Glomerular visceral epithelial cell (primary cell): ENCODE measurements around the gene PHAF1.

Experiments used
- DNase-seq: peaks from one replicate; pipeline ENCODE4 v3.0.0-alpha.2; 2016; ENCODE audit errors: extremely low spot score

Gene PHAF1

DNA sequence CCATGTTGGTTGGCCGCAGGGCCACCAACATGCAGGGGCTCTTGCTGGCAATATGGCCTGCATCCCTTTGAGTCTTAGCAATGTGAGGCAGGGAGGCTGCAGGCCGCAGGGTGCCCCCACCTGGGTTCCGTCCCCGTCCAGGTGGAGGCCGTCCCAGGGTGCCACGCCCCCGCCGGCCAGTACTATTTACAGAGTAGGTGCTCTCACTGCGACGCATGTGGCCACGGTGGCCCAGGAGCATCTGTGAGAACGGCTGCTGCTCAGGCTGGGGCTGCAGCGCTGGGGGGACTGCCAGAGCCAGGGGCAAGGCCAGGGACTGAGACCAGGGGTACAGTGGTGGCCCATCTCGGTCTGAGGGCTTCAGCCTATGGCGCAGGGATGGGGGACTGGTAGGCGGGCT, 70.4 kb downstream of the PHAF1 start:
- DNase-seq: no peak

GRCh38 chr16:67181346-67181745, 71.6 kb downstream of the PHAF1 start:
- peak; percentile 24 for DNase-seq

GRCh38 chr16:67182288-67182687, 72.5 kb downstream of the PHAF1 start:
- DNase-seq: no peak

GRCh38 chr16:67183284-67183626, 73.5 kb downstream of the PHAF1 start:
- no peak for DNase-seq

GRCh38 chr16:67183627-67184452, 74.1 kb downstream of the PHAF1 start, which contains the start of gene MATCAP1:
Gene MATCAP1, minus strand, starts transcription at chr16:67183963. Its CDS starts 3,353 bp downstream, at chr16:67180610.
- peak; percentile 95 for DNase-seq

- DNase-seq: no peak
Observed at GRCh38 chr16:67184453-67184994, 74.8 kb downstream of the PHAF1 start.

GRCh38 chr16:67184995-67185650, 75.4 kb downstream of the PHAF1 start:
- DNase-seq: peak; percentile 88

DNA sequence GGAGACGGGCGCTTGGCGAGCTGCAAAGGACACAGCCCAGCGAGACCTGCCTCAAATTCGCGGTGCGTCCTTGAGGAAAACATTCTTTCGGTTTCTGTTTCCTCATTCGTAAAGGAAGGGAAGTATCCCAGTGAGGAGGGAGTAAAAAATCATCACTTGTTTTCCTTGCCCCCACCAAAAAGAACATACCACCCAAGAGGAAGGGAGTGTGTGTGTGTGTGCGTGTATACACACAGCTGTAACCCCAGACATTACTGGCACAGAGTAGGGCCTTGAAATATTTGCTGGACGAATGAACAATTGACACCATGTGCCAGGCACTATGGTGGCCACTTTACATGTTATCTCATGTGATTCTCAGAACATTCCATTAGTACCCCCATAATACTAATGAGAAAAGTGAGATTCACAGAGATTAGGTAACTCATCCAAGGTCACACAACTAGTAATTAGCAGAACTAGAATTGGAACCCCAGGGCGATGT, 76.0 kb downstream of the PHAF1 start:
- DNase-seq: no peak

- peak; percentile 83 for DNase-seq
Observed at GRCh38 chr16:67186550-67186950, 76.8 kb downstream of the PHAF1 start.

- no peak for DNase-seq
Observed at GRCh38 chr16:67187175-67187890, 77.6 kb downstream of the PHAF1 start.

- DNase-seq: no peak
Observed at GRCh38 chr16:67188323-67188722, 78.6 kb downstream of the PHAF1 start.

DNA sequence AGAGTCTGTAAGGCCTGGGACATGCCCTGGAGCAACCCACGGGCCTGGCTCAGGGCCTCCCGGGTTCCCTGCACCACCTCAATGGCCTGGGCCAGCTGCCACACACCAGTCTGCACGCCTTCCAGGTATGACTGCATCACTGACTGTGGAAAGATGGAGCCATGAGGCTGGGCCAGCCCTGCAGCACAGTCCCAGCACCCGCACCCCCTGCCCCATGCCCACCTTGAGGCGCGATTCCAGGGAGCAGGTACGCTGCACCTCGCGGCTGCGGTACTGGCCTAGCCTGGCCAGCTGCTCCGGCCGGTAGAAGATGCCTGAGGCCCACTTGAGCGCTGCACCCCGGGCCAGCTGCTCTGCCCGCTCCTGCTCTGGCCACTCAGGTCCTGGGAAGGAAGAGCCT, 79.1 kb downstream of the PHAF1 start:
- DNase-seq: no peak

DNA sequence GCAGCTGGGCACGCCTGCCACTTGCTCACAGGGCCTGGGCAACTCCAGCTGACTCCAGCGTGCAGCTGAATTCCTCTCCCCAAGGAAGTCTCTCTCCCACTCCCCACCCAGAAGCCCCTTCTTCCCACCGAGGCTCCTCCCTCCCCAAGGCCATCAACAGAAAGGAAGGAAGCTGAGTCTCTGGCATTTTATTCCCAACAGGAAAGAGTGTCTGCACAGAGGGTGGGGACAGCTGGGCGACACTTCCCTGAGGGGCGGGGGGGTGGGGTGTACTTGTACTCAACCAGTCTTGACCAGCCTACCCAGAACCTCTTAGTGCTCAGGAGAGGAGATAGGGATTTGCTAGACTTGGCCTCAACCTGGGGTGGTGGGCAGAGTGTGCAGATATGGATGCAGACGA, 80.3 kb downstream of the PHAF1 start, which contains the start of gene EXOC3L1:
TSS of gene EXOC3L1 (minus strand) at position 96 of the 400 bp plus-strand sequence. CDS start 460 bp downstream, outside the sequence.
- no peak for DNase-seq

DNA sequence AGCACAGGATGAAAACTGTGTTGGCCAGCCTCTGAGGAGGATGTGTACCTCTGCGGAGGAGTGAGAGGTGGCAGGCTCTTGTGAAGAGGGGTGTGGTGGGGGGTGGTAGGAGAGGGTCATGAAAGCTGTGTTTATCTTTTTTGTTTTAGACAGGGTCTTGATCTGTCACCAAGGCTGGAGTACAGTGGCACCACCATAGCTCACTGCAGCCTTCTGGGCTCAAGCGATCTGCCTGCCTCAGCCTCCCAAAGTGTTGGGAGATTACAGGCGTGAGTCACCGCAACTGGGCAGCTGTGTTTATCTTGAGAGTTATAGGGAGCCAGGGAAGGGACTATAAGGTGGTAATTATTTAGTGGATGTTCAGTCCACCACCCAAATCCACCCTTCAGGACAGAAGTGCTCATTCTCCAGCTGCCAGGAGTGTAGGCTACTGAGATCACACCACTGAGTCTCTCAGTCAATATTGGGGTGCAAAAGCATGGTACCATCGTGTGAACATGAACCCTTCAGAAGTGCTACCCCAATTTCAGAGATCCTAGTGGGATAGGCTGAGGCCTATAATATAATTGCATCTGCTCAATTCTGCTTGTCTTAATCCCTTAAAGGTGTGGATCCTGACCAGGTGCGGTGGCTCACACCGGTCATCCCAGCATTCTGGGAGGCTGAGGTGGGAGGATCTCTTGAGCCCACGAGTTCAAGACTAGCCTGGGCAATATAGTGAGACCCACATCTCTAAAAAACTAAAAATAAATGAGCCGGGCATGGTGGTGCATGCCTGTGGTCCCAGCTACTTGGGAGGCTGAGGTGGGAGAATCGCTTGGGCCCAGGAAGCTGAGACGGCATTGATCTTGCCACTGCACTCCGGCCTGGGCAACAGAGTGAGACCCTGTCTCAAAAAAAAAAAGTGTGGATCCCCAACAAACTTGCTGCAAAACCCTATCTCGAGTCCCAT, 81.0 kb downstream of the PHAF1 start:
- DNase-seq: no peak

GRCh38 chr16:67191411-67191994, 81.8 kb downstream of the PHAF1 start:
- no peak for DNase-seq

DNA sequence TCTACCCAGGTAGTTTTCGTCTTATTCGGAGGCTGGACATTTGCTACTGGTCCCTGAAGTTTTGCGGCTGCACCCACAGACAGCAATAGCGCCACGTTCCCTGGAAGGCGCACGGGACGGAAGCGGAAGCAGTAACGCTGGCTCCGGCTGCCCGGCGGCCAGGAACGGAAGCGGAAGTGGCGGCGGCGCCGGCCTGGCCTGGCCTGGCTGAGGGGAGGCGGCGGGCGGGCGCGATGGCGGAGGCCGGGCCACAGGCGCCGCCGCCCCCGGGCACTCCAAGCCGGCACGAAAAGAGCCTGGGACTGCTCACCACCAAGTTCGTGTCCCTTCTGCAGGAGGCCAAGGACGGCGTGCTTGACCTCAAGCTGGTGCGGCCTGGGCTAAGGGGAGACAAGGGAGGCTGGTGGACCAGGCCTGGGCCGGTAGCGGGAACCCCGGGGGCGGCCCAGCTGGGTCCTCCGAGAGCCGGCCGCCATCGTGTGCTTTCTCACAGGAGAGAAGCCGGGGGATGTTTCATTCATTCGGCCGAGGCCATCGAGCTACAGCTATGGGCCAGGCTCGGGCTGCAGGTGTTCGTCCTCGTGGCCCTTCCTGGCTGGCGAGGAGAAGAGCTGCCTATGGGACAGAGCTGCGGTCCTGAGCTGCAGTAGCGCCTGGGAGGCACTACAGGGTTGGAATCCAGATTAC, 82.4 kb downstream of the PHAF1 start, which contains the start of gene E2F4:
TSS of gene E2F4 (plus strand) at position 161 of the 687 bp plus-strand sequence. CDS start at position 234, 73 bp downstream.
- DNase-seq: peak; percentile 88

- no peak for DNase-seq
Observed at GRCh38 chr16:67192781-67193361, 83.1 kb downstream of the PHAF1 start.

DNA sequence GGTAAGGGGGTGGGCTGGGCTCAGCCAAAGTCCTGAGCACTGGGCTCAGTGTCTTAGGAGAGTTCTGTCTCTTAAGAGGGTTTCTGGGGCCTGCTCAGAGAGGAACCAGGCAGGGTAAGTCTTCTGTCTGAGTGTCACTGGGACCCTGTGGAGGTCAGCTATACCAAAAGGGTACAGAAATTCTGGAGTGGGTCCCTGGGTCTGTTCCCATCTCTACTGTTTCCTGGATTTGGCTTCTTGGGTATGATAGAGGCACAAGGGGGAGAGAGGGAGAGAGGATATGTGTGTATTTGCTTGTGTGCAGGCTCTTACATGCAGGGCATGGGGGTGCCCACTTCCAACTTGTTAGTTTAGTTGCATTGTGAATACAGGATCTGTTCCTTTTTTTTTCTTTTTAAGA, 83.8 kb downstream of the PHAF1 start:
- DNase-seq: no peak

DNA sequence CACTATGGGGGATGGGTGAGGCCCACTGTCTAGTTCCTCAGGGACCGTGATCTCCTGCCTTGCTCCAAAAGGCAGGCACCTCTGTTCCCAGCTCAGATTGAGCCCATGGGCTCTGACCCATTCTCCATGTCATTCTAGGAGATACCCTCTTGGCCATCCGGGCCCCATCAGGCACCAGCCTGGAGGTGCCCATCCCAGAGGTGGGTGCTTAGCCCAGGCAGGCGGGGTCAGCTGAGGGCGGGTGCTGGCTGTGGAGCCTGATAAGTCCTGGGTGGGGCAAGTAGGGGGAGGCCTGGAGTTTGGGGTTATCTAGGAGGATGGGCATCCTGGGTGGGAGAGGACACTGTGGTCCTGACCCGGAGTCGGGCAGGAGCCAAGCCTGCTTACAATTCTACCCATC, 84.5 kb downstream of the PHAF1 start:
- no peak for DNase-seq
